NB4 (cell line): Measurements from ENCODE around the gene HLA-DMA.

Experiments used
- CTCF ChIP-seq: IDR thresholded peaks from one replicate; pipeline ENCODE4 v1.5.1; 2012; ENCODE audit warnings: low read depth, low read length
- MAX ChIP-seq: IDR thresholded peaks from 2 replicates; pipeline ENCODE4 v1.6.1; 2011; ENCODE audit warnings: low read depth, low read length
- POLR2A ChIP-seq: IDR thresholded peaks from 2 replicates; pipeline ENCODE4 v1.6.1; 2011; ENCODE audit warnings: mild to moderate bottlenecking; ENCODE audit not compliant: insufficient read length; ENCODE audit errors: extremely low read depth

- no peak for TF ChIP-seq POLR2A
- no peak for TF ChIP-seq CTCF
- no peak for TF ChIP-seq MAX
These were observed 3.3 kb upstream of the HLA-DMA start for GRCh38 chr6:32956176-32956575.
